Measurements from ENCODE around the gene DDAH2. TPM values are rescaled to one million over a fixed set of nuclear protein-coding genes. Genes with fewer than 3 reads are reported as not detected.

The DDAH2 gene
- total RNA-seq, 6 donors from 2014 or later = 46.6 to 157 (median 83.7) TPM

DNA sequence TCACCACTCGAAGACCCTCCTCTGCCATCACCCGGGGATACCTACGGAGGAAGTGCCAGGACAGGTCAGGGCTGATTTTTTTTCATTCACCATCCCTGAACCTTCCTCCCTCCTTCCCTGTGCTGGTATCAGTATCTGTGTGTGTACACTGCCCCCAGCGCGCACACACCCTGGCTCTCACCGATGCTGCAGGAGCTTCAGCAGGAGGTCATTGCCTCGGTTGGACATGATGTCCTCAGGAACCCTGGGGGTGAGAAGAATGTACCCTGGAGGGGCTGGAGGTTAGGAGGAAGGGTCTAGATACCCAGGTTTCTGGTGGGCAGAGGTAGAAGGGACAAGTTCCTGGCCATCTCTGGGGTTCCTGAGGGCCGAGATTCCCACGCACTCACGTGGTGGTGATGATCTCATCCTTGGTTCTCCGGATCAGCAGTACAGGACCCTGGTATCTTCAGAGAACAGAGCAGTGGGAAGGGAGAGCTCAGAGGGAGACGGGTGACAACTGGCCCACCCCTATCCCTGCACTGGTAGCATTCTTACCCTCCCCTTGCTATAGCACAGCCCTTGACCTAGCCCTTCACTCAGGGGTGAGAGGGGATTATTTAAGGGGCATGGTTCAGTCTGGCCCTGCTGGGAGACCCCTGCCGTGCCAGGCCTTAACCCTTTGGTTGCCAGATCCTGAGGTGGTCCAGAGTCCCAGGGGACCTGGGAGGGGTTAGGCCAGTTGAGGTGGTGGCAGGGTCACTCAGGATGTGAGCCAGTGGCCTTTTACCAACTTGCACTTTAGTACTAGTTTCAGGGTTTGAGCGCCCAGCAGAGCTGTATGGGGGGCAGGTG, 41.0 kb downstream of the DDAH2 start:
- H3K27me3 ChIP-seq = no peaks in the 10 kb centered on the region
- no peaks in the 10 kb centered on the region for H3K4me1 ChIP-seq
- TF ChIP-seq EP300 (IDR thresholded peaks at IDR 0.05) = no peak
- TF ChIP-seq, protein P1, sequence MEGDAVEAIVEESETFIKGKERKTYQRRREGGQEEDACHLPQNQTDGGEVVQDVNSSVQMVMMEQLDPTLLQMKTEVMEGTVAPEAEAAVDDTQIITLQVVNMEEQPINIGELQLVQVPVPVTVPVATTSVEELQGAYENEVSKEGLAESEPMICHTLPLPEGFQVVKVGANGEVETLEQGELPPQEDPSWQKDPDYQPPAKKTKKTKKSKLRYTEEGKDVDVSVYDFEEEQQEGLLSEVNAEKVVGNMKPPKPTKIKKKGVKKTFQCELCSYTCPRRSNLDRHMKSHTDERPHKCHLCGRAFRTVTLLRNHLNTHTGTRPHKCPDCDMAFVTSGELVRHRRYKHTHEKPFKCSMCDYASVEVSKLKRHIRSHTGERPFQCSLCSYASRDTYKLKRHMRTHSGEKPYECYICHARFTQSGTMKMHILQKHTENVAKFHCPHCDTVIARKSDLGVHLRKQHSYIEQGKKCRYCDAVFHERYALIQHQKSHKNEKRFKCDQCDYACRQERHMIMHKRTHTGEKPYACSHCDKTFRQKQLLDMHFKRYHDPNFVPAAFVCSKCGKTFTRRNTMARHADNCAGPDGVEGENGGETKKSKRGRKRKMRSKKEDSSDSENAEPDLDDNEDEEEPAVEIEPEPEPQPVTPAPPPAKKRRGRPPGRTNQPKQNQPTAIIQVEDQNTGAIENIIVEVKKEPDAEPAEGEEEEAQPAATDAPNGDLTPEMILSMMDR (IDR thresholded peaks at IDR 0.05) = no peak
- TF ChIP-seq POLR2A (IDR thresholded peaks at IDR 0.05) = no peak
- no peak for TF ChIP-seq POLR2AphosphoS5 (IDR thresholded peaks at IDR 0.05)
- H3K27ac ChIP-seq = no peak overlapping the region
- no peak for ATAC-seq (ENCODE audit: low FRiP score in 2 of 2)
- 85 to 87% methylated on average over 13 to 14 of the region's 14 CpGs for WGBS, 2 donors
- no peak overlapping the region for H3K4me3 ChIP-seq
- peaks cover 15 to 86% (median 66%) of the 10 kb centered on the region in 4 donors for H3K36me3 ChIP-seq
- no peaks in the 10 kb centered on the region for H3K9me3 ChIP-seq
- DNase-seq = no peak

DNA sequence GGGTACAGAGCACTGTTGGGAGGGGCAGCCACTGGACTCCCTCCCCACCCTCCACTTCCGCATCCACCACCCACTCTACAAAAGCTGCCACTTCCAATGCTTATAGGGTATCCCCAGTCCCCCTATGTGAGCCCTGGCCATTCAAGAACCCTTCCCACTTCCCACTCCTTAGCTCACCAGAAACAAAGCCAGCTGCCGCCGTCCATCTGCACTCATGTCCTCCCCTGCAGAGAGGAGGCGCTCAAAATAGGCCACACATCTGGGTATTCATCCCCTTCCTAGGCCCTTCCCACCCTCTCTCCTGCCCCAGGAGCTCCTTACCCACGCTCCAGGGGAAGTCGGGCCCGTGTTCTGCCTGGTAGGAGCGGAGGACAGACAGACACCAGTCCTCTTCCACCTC, 41.8 kb downstream of the DDAH2 start:
- no peak overlapping the region for H3K27ac ChIP-seq
- no peak for TF ChIP-seq POLR2AphosphoS5 (IDR thresholded peaks at IDR 0.05)
- TF ChIP-seq EP300 (IDR thresholded peaks at IDR 0.05) = no peak
- no peak for TF ChIP-seq POLR2A (IDR thresholded peaks at IDR 0.05)
- peaks cover 12 to 78% (median 59%) of the 10 kb centered on the region in 4 donors for H3K36me3 ChIP-seq
- 88 to 93% methylated on average over 8 of the region's 8 CpGs for WGBS, 2 donors
- no peak overlapping the region for H3K4me3 ChIP-seq
- H3K9me3 ChIP-seq = no peaks in the 10 kb centered on the region
- no peaks in the 10 kb centered on the region for H3K27me3 ChIP-seq
- DNase-seq (no peak), ATAC-seq (ENCODE audit: low FRiP score in 2 of 2) (no peak)
- no peaks in the 10 kb centered on the region for H3K4me1 ChIP-seq

DNA sequence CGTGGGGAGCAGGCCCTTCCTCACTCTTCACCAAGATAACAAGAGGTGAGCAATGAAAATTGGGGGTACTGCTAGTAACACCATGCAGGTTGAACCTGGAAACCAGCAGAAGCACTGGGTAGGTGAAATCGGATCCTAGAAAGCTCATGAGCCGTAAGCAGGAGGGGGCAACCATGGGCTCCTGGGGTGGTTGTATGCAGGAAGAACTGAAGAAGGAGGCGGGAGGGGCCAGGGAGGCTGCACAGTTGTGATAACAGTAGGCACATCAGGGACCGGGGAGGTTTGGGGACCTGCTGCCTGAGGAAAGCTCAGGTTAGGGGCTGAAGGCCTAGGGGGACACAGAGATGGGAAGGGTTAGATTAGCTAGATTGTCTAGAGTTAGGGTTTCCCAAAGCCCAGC, 42.6 kb downstream of the DDAH2 start:
- DNase-seq (no peak), ATAC-seq (ENCODE audit: low FRiP score in 2 of 2) (no peak)
- H3K9me3 ChIP-seq = no peaks in the 10 kb centered on the region
- TF ChIP-seq, protein P1 (IDR thresholded peaks at IDR 0.05) = no peak
- TF ChIP-seq POLR2A (IDR thresholded peaks at IDR 0.05) (no peak), POLR2AphosphoS5 (IDR thresholded peaks at IDR 0.05) (no peak), EP300 (IDR thresholded peaks at IDR 0.05) (no peak)
- H3K27ac ChIP-seq = no peak overlapping the region
- H3K36me3 ChIP-seq = peaks cover 7 to 70% (median 52%) of the 10 kb centered on the region in 4 donors
- WGBS, 2 donors = 88 to 91% methylated on average over 5 of the region's 5 CpGs
- H3K4me1 ChIP-seq = peaks cover 2 to 5% (median 3%) of the 10 kb centered on the region in 4 donors
- no peak overlapping the region for H3K4me3 ChIP-seq
- no peaks in the 10 kb centered on the region for H3K27me3 ChIP-seq

DNA sequence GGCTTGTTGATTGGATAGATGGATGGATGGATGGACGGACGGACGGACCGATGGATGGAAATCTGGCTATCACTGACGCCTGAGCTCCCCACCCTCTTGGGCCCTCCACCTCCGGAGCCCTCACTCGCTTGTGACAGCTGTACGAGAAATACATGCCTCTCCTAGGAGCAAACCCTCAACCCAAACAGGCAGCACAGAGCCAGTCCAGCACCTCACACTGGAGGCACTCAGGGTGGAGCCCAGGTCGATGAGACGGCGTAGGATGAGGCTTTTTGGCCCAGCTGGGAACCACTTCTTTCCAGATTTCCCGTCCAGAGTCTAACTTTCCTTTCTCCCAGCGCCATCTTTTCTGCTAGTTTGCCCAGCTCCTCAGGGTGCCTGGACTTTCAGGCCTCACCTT, 45.5 kb downstream of the DDAH2 start:
- Histone ChIP-seq H3K27ac (peak overlapping the region in 1 of 4 donors; percentile 63), H3K4me1 (peaks cover 12 to 17% (median 14%) of the 10 kb centered on the region in 4 donors), H3K36me3 (peaks cover 0 to 41% (median 25%) of the 10 kb centered on the region in 4 donors), H3K9me3 (no peaks in the 10 kb centered on the region), H3K4me3 (peak overlapping the region in 2 of 4 donors; percentile 39 to 48), H3K27me3 (no peaks in the 10 kb centered on the region)
- TF ChIP-seq EP300 (IDR thresholded peaks at IDR 0.05) = no peak
- WGBS, 2 donors = 78 to 84% methylated on average over 13 of the region's 13 CpGs
- ATAC-seq (ENCODE audit: low FRiP score in 2 of 2) (no peak), DNase-seq (no peak)

DNA sequence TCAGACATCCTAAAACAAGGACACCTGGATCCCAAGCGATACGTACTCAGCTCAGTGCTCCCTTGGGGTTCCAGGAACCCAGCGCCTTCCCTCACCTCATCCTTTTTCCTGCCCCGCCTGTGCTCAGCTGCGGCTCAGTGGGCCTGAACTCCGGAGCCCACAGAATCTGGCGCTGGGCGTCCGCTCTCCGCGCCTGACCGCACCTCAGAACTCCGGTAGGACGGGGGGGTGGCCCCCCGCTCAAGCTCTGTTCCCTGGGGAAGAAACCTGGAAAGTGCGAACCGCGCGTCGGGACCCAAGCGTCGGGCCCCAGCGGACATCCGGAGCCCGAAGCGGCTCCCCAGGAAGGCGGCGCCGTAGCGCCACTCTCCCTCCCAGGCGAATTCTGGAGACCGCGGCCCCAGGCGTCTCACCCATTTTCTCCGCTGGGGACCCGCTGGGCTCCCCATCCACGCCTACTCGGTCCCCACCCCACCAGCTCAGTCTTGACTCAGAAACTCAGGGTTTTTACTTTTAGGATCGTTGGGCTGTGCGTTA, 47.9 kb downstream of the DDAH2 start:
- Histone ChIP-seq H3K4me1 (peaks cover 12 to 17% (median 14%) of the 10 kb centered on the region in 4 donors), H3K9me3 (no peaks in the 10 kb centered on the region), H3K27me3 (no peaks in the 10 kb centered on the region), H3K36me3 (peaks cover 0 to 17% (median under 1%) of the 10 kb centered on the region in 4 donors), H3K4me3 (peak overlapping the region; percentile 41 to 60 (median 54)), H3K27ac (peak overlapping the region; percentile 50 to 88 (median 68))
- 2% methylated on average over 12 to 26 of the region's 40 CpGs for WGBS, 2 donors
- TF ChIP-seq POLR2AphosphoS5 (IDR thresholded peaks at IDR 0.05) = no peak
- TF ChIP-seq, protein P1 (IDR thresholded peaks at IDR 0.05) = peak in 3 of 6 experiments; percentile 33 to 48 (median 35)
- peak in 1 of 4 donors; percentile 31 for TF ChIP-seq POLR2A (IDR thresholded peaks at IDR 0.05)
- TF ChIP-seq EP300 (IDR thresholded peaks at IDR 0.05) = no peak
- ATAC-seq (ENCODE audit: low FRiP score in 2 of 2) (peak; percentile 32 to 71), DNase-seq (peak; percentile 54 to 88)
